CD1c-positive myeloid dendritic cell (primary cell): ENCODE measurements around the gene C1QBP.
"Not testable (repeated sequence)": the region's sequence is repeated elsewhere in the genome, so short reads cannot be mapped to it uniquely, and the experiment has no call there.

Experiments used
- DNase-seq: peaks from one replicate; pipeline ENCODE4 v3.0.0-alpha.2; 2016; ENCODE audit errors: extremely low spot score

The C1QBP gene, protein sequence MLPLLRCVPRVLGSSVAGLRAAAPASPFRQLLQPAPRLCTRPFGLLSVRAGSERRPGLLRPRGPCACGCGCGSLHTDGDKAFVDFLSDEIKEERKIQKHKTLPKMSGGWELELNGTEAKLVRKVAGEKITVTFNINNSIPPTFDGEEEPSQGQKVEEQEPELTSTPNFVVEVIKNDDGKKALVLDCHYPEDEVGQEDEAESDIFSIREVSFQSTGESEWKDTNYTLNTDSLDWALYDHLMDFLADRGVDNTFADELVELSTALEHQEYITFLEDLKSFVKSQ

DNA sequence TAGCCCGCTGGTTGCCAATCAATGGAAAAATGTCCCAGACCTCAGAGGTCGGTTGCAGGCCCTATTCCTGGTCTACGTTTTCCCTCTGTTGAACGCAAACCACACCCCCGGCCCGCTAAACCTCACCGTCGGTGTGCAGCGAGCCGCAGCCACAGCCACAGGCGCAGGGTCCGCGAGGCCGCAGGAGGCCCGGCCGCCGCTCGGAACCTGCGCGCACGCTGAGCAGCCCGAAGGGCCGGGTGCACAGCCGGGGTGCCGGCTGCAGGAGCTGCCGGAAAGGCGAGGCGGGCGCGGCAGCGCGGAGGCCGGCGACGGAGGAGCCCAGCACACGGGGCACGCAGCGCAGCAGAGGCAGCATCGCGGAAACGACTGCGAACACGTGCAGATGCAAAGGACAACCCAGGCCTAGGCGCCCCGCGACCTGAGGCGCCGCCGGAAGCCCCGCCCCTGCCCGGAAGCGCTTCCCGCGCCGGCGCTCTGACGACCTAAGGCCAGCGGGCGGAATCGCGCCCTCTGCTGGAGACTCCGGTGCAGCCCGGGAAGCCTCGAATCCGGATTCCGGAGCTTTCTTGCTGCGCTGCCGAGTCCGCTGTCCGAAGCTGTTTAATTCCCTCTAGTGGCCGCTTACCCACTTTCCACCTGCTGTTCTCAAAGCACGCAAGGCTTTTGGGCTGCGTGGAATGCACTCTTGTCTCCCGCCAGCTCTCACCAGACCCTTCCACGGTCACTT is at the start of gene C1QBP:
Gene C1QBP, minus strand, starts transcription at position 440 of the 730 bp plus-strand sequence. Its CDS starts 82 bp downstream, at position 358.
- peak; percentile 98 for DNase-seq

DNA sequence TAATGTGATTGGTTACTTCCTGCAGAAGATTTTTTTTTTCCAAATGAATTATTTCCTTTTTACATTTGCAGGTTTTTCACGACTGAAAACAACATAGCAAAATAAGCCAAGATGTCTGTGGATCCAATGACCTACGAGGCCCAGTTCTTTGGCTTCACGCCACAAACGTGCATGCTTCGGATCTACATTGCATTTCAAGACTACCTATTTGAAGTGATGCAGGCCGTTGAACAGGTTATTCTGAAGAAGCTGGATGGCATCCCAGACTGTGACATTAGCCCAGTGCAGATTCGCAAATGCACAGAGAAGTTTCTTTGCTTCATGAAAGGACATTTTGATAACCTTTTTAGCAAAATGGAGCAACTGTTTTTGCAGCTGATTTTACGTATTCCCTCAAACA is 49.8 kb upstream of the C1QBP start:
- DNase-seq: no peak

DNA sequence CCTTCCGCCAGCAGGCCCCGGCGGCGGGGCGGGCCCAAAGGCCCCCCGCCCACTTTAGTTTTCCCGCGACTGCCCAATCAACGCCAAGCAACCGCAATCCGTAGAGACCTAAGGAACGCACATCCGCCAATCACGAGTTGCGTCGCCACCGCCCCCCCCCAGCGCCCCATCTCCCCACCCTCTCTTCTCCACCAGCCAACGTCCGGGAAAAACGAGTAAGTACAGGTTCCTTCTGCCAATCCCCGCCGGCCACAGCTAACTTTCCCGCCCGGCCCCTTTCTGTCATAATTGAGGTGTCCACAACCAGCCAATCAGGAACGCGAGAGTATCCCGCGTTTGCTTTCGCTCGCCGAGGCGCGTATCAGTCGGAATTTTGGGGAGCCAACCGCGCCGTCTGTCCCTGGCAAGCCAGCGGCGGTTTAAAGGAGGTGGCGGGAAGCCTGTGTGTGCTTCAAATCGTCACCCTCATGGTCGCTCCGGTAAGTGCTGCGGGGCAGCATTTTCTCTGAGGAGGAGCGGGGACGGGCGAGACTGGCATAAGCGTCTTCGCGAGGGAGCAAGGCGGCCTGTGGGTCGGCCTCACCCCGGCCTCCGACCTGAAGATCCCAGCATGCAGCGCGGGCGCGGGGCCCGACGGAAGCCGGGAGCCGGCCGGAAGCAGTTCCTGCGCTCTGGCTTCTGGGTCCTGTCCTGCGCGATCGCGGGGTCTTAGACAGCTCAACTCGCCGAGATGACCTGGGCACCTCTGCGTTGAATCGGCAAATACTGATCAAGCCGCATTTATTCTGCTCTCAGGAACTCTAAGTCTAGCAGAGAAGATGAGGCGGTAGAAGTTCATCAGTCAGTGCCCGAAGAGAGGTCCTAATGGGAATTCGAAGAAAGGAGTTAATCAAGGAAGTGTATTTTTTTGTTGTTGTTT is 47.5 kb upstream of the C1QBP start, which contains the start of gene MIS12:
Gene MIS12, plus strand, starts transcription at position 361 of the 919 bp plus-strand sequence. CDS start 2,297 bp downstream, outside the sequence.
- peak; percentile 99 for DNase-seq

DNA sequence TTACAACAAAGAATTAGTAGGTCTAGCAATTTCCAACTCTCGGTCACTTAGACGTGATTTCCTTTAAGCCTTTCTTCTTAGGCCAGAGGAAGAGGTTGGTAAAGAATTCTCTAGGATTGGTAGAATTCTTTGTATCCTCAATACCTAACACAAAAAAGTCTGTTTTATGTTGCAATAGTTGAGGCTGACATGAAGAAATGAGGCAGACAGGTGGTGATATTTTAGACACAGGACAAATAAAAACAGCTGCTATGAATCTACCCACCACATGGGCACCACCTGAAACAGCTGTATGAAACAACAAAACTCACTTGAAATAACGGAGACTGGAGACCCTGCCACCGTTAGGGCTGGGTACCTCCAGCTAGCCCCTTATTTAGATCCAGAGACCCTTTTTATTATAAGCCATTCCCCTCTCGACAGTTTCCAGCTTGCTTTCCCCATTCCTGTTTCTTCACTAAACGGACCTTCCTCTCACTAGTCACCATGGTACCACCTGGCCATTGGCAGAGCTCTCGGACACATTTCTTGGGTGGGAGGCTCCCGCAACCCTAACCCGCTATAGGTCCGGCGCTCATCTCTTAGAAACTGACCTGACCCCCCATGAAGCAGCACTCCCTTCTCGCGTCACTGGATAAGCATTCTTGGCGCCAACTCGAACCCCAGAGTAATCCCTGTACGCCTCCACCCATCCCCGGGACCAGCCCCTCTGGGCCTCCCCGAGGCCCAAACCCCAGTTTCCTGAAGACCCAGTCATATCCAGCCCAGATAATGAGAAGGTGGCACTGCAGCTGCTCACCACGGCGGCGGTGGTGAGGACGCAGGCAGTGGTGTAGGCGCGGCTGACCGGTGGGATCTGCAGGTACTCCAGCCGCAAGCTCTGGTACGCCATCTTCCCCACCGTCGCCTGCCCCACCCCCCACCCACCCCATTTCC is 46.6 kb upstream of the C1QBP start, which contains the start of gene DERL2:
Gene DERL2, minus strand, starts transcription at position 909 of the 936 bp plus-strand sequence. Its CDS starts 17 bp downstream, at position 892.
- DNase-seq: no peak

DNA sequence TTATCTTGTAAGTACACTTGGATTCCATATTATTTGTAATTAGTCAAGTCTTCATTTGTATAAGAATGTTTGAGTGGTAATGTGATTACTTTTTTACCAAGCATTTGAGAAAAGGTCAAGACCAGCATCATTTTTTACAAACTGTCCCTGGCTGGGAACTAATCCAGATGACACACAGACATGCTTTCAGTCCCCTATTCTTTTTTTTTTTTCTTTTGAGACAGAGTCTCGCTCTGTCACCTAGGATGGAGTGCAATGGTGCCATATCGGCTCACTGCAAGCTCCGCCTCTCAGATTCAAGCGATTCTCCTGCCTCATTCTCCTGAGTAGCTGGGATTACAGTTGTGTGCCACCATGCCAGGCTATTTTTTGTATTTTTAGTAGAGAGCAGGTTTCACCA is 42.5 kb upstream of the C1QBP start:
- no peak for DNase-seq

DNA sequence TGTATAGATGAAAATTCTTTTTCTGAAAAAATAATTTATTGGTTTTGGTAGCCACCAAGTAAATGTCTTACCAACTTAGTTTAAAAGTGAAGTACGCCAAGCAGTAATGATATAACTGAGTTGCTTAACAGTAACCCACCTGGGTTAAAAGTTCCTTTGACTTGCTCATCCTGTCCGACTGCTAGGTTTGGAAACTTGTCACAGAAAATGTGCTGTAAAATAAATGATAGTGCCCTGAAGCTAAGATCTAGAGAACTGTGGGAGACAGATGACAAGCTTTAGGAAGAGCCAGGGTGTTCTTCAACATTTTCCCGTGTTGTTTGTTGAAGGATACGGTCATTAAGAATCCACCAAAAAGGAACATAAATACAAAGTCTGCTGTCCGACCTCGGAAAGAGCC is 42.0 kb upstream of the C1QBP start:
- no peak for DNase-seq

DNA sequence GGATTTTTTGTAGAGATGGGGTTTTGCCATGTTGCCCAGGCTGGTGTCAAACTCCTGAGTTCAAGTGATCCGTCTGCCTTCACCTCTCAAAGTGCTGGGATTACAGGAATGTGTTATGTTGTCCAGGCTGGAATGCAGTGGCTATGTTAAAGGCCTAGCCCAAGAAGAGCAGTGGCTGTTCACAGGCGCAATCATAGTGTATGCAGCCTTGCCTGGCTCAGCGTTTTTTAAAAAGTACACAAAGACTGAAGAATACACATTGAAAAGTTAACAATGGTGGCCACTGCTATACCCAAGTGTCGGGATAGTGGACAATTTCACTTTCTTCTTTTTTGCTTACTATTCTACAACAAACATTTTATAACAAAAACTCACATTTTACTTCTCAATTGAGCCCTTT is 40.0 kb upstream of the C1QBP start:
- DNase-seq: no peak

DNA sequence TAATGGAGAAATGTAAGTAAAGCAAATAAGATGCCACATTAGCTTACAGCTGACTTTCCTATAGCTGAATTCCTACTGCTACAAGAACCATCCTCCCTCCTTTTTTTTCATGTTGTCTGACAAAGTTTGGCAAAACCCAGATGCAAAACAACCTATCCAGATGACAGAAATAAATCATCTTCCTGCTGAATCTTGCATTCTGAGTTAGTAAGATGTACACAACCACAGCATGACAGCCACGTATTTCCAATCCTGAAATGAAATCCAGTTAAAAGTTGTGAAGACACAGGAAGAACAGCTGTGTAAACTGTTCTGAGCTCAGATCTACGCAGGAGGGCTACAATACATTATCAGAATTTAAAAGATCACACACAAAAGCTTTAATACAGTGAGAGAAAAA is 35.0 kb upstream of the C1QBP start:
- DNase-seq: no peak

DNA sequence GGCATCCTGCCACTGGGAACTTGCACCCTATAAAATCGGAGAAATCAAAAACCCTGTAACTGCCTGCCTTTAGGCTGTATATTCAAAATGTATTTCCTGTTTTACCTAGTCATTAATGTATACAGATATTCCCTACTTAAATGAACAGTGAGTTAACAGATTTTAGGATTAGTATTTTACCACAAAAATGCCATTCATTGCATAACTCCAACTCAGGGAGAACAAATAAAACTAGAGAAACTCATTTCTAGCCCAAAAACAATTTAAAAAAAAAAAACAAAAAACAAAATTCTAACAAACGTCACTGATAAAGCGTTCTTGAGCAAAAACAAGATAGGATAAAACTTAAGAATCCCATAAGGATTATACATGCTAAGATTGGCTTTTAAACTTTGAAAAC is 33.6 kb upstream of the C1QBP start:
- DNase-seq: no peak

DNA sequence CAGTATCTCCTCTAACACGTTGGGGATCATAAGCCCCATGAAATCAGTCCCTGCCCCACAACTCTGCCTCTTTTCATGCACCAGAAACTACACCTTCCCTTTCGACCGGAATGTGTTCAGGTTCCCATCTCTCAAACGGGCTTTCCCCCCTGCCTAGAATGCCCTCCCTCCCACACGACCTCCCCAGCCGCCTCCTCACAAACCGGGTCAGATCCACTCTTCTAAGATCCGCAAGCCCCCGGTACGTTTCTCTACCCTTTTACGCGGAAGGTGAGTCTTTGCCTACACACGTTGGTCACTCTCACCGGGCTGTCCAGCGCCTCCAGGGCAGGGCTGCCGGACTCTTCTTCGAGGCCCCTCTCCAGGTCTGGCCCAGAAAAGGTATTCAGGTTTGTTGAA is 29.1 kb upstream of the C1QBP start:
- peak; percentile 14 for DNase-seq

DNA sequence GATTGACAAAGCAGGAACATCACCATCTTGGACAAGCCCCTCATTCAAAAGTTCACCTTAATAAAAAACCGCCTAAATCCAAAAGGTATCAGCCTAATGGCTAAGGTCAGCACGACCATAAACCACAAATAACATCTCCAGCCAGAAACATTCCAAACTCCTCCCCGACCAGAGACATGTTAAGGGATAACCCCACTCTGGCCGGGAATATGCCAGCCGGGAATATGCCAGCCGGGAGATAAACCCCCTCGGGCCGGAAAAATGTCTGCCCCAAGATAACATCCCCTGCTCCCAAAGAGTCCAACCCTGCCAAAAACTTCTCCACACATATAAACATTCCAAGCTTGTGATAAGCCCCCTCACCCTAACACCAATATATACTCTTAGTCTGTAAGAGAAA is 28.5 kb upstream of the C1QBP start:
- DNase-seq: no peak

DNA sequence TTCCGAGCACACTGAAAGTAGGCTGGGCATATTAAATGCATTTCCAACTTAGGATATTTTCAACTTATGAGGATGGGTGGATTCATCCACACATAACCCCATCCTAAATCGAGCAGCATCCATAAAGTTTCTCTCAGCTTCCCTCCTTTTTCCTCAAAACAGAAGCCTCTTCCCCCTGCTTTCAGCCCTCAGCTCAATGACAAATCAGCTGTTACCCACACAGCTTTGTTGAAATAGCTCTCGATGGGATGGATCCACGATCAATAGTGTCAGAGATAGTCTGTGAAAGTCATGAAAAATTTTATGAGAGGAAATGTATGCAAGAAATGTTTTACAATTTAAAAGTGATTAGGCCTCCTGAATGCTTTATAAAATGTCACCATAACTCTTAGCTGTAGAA is 27.3 kb upstream of the C1QBP start:
- DNase-seq: no peak

DNA sequence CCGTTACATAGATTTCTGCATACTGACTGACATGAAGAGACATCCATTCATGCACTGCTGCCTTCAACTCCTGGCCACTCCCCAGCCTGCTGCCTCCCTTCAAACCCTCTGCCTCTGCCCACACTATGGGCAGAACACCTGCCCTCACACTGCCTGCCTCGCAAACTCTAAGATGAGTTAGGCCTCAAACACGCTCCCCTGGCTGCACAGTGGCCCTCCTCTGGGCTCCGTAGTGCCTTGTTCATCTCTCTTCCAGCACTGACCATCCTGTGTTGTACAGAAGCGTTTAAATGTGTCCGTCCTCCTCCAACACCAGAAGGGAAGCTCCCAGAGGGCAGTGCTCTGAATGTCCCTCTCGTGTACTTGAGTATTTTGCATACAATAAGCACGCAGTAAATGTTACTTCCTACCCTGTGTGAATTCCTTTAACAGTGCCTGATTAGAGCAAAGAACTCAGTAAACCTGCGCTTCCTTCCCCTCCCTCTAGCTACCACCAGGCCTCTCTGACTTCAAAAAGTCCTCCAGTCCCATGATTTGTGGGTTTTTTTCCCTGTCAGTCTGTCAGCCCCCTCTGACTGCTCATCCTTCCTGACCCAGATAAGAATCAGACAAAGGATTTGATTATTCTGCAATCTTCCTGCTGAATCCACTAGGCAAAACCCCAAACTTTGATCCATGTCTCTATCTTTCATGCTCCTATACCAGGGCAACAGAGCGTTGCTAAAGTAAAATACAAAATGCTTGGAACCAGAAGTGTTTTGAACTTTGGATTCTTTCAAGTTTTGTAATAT is 26.0 kb upstream of the C1QBP start:
- DNase-seq: no peak

DNA sequence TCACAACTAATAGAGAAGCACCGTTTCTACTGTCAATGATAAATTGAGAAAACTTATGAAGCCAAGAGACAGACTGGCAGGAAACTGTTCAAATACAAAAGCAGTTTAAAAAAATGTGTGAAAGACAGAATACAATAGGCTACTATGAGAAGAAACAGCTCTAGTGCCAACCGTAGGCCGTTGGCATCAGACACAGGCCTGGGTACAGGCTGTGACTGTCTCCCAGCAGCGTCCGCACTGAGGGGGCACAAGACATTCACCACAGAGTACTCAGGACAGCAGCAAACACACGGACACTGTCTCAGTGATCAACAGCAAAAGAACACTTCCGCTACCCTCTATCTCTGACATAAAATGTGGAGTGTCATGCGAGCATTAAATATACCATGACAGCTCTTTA is 7.8 kb upstream of the C1QBP start:
- no peak for DNase-seq

DNA sequence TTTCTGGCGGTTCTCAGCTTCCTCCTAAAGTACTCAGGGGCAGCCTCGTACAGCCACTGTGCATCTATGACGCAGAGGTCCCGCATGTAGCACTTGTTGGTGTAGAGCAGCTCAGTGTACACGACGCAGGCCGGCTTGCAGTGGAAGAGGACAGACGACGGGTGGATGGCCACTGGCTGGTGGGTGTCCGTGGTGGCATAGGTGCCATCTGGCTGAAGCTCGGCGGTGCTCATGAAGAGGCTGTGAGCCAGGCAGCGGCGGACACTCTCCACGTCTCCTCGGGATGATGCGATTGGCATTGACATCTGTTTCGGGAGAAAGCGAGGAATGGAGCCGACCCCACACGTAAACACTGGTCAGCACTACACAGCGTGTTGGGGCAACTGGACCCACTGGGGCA is 5.3 kb upstream of the C1QBP start:
- DNase-seq: no peak

DNA sequence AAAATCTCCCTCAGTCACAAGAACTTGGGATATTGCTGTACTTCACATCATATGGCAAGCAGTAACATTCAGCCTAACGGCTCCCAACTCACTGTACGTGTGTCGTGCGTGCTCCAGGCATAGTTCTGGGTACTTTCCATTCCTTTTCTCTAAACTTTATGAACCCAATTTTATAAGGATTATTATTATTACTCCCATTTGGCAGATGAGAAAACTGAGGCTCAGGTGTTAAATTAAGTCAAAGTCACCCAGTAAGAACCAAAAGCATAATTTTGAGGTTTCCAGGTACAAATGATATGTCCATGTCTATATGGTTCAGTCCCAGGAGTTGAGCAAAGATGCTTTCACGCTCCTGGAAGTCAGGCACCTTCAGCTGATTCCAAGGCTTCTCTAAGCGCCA is 4.8 kb upstream of the C1QBP start:
- DNase-seq: no peak

DNA sequence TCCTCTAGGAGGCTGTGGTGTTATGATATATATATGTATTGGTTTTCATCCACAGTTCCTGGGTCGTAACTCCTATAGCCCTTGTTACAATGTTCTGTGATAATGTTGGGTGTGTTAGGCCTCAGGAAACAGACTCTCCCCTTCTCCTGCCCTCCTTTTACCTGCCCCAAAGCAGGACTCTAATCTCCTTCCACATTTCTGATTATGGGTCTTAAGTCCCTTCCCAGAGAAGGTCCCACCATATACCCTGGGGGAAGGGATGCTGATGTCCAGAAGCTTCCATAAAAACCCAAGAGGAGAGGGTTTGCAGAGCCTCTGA is 450 bp upstream of the C1QBP start:
- DNase-seq: no peak

DNA sequence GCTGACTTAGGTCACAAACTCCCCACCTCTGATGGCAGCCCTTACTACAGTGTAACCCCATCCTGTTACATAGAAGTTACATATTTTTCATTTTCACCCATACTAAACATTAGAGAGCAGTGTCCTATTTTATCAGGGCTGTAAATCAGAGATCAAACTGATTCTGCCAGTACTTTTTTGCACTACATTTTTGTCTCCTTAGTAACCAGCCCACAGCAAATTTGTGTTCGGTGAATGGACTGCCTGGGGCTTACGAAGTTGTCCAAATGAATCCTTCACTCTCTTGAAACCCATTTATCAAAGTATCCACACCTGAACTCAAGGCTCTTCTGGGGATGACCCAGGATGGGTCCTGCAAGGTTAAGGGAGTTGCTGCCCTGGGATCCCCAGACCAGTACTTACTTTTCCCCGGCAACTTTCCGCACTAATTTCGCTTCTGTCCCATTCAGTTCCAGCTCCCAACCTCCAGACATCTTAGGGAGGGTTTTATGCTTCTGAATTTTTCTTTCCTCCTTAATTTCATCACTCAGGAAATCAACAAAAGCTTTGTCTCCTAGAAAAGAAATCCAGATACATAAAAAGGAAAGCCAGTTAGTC is 1.1 kb downstream of the C1QBP start:
- DNase-seq: no peak

DNA sequence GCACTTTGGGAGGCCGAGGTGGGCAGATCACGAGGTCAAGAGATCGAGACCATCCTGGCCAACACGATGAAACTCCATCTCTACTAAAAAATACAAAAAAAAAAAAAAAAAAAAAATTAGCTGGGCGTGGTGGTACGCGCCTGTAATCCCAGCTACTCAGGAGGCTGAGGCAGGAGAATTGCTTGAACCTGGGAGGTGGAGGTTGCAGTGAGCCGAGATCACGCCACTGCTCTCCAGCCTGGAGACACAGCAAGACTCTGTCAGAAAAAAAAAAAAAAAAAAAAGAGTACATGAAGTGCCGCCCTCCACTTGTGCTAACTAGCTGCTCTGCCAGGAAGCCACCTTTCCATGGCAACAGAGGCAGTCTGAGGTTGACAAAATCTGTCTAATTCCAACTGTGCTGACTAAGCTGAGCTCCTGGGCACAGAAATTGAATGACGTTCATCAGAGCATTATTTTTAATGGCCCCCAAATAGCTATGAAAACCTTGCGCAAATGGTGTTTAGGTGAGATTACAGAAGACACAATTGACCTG is 3.1 kb downstream of the C1QBP start:
- DNase-seq: not testable (repeated sequence)

DNA sequence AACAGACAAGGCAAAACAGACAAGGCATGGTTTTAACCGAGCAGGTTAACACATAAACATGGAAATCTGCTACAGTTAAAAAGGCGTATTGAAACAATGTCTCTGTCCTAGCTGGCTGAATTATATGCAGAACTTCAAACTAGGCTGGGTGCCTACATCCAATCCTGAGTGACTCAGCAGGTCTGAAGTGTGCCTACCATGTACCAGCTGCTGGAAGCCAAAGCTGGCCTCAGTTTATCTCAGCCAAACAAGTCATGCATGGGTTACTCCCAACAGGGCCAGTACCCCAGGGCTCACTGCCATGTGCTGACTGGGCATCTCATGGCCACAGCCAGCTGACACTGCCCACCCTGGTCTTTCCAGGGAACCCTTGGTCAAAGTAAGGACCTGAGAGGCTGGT is 4.0 kb downstream of the C1QBP start:
- no peak for DNase-seq
